Activated CD4-positive, alpha-beta T cell treated with anti-CD3 and anti-CD28 coated beads for 4 hours (primary cell): ENCODE measurements around the gene SLC35A5.

Experiments used
- DNase-seq, 2 donors: peaks; one replicate each; pipeline ENCODE4 v3.0.0-alpha.2; 2020

The SLC35A5 gene

GRCh38 chr3:112579232-112579631 lies 17.4 kb downstream of the SLC35A5 start:
- no peak for DNase-seq

GRCh38 chr3:112579697-112580096 lies 17.9 kb downstream of the SLC35A5 start:
- no peak for DNase-seq

GRCh38 chr3:112582244-112582874 lies 20.5 kb downstream of the SLC35A5 start:
- peak; percentile 6 to 26 for DNase-seq

- DNase-seq = no peak
These were observed 21.3 kb downstream of the SLC35A5 start for GRCh38 chr3:112583105-112583504.

GRCh38 chr3:112585782-112586181 lies 23.9 kb downstream of the SLC35A5 start:
- DNase-seq = no peak

GRCh38 chr3:112587336-112587735 lies 25.5 kb downstream of the SLC35A5 start:
- no peak for DNase-seq

- no peak for DNase-seq
These were observed 31.4 kb downstream of the SLC35A5 start for GRCh38 chr3:112593258-112593657.

GRCh38 chr3:112594856-112595255 lies 33.0 kb downstream of the SLC35A5 start:
- DNase-seq = no peak

GRCh38 chr3:112597945-112598344 lies 36.1 kb downstream of the SLC35A5 start:
- no peak for DNase-seq

GRCh38 chr3:112598731-112599130 lies 36.9 kb downstream of the SLC35A5 start:
- no peak for DNase-seq

- no peak for DNase-seq
These were observed 40.5 kb downstream of the SLC35A5 start for GRCh38 chr3:112602217-112602838.

- DNase-seq = no peak
These were observed 42.7 kb downstream of the SLC35A5 start for GRCh38 chr3:112604536-112604935.

- DNase-seq = no peak
These were observed 43.4 kb downstream of the SLC35A5 start for GRCh38 chr3:112605285-112605684.

GRCh38 chr3:112606098-112606497 lies 44.3 kb downstream of the SLC35A5 start:
- DNase-seq = no peak

- no peak for DNase-seq
These were observed 46.0 kb downstream of the SLC35A5 start for GRCh38 chr3:112607863-112608262.

- no peak for DNase-seq
These were observed 48.3 kb downstream of the SLC35A5 start for GRCh38 chr3:112610121-112610520.

GRCh38 chr3:112611752-112612515 lies 50.1 kb downstream of the SLC35A5 start:
- DNase-seq = no peak

GRCh38 chr3:112615989-112616731 lies 54.3 kb downstream of the SLC35A5 start:
- no peak for DNase-seq

GRCh38 chr3:112617285-112617684 lies 55.4 kb downstream of the SLC35A5 start:
- DNase-seq = no peak

- DNase-seq = no peak
These were observed 57.5 kb downstream of the SLC35A5 start for GRCh38 chr3:112619295-112619694.

- no peak for DNase-seq
These were observed 61.4 kb downstream of the SLC35A5 start for GRCh38 chr3:112623213-112623612.

GRCh38 chr3:112623717-112624116 lies 61.9 kb downstream of the SLC35A5 start:
- DNase-seq = no peak

- DNase-seq = no peak
These were observed 65.6 kb downstream of the SLC35A5 start for GRCh38 chr3:112627419-112627818.
